Coronary artery (tissue), 2 donors: ENCODE results near the gene OVCA2.

Experiments used
- DNase-seq: peaks from one replicate; pipeline ENCODE4 v3.0.0-alpha.2; 2017; ENCODE audit warnings: low spot score
- H3K27ac ChIP-seq, 2 donors: fragments of 200-600 bp; sonication (generic); one replicate each; pipeline ENCODE4 v1.5.1; 2016 to 2019
- H3K4me3 ChIP-seq: fragments of 200-600 bp; sonication (generic); 2 replicates; pipeline ENCODE4 v1.5.1; 2016; ENCODE audit warnings: mild to moderate bottlenecking, moderate library complexity
- TF ChIP-seq, protein P1 (sequence below): fragments of 200-600 bp; sonication (generic); IDR thresholded peaks from one replicate; pipeline ENCODE4 v1.5.1; 2019; ENCODE audit warnings: antibody characterized with exemption

The OVCA2 gene

DNA sequence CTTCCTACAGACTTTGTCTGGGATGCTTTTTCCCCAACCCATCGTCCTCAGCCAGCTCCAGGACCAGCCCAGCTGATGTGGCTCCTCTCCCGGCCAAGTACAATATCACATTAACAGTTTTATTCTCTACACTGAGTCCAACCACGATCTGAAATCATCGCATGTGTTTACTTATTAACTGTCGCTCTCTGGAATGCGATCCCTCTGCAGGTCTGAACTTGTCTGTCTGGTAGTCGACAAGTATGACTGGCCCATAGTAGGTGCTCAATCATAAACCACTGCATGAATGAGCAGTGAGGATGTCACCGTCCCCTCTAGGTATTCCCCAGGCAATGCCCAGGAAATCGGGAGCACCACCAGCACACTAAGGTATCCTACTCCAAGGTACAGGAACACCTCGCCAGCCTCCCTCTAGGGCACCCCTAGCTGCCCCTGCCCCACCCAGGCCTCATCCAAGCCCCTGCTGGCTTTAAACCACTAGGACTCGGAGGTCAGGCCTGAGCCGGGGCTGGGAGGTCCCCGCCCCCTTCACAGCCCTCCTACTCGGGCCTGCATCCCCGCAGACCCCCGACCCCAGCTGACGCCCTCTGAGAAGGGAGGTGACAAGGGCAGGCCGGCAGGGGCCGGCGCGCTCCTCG lies 44.4 kb upstream of the OVCA2 start:
- Histone ChIP-seq H3K4me3 (peak overlapping the region; percentile 82), H3K27ac (peak overlapping the region in 1 of 2 donors; percentile 87)
- no peak for DNase-seq
- TF ChIP-seq, protein P1, sequence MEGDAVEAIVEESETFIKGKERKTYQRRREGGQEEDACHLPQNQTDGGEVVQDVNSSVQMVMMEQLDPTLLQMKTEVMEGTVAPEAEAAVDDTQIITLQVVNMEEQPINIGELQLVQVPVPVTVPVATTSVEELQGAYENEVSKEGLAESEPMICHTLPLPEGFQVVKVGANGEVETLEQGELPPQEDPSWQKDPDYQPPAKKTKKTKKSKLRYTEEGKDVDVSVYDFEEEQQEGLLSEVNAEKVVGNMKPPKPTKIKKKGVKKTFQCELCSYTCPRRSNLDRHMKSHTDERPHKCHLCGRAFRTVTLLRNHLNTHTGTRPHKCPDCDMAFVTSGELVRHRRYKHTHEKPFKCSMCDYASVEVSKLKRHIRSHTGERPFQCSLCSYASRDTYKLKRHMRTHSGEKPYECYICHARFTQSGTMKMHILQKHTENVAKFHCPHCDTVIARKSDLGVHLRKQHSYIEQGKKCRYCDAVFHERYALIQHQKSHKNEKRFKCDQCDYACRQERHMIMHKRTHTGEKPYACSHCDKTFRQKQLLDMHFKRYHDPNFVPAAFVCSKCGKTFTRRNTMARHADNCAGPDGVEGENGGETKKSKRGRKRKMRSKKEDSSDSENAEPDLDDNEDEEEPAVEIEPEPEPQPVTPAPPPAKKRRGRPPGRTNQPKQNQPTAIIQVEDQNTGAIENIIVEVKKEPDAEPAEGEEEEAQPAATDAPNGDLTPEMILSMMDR: no peak

DNA sequence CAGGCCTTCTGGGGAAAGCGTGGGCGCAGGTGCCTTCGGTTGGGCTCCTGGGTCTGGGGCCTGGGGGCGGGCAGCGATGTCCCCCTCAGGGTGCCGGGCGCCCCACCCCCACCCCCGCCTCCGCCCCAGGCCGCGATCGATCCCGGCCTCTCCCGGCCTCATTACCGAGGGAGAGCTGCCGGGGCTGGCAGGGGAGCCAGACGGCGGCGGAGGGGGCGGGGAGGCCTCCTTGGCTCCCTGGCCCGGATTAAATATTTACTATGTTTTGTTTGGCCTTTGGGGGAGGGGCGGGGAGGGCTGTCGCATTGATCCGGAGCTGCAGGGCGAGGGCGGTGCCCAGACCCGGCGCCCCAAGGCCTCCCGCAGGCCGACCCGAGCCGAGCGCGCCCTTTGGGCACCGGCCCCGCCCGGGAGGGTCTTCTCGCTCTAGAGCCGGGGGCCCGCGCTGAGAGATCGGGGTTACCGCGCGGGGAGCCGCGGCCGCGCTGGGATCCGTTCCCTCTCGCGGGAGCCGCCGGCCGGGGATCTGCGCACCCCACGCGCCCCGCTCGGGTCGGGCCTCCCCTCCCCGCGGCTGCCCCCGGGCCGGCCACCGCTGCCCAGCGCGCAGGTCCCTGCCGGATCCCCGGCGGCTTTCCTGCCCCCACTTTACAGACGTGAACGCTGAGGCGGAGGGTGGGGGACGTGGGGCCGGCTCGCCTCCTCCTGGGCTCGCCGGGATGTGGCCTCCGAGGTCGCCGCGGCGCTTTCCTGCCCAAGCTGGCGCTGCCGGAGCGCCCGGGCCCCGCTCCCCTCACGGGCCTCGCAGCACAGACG lies 43.7 kb upstream of the OVCA2 start:
- peak overlapping the region; percentile 19 to 87 for H3K27ac ChIP-seq
- peak overlapping the region; percentile 82 for H3K4me3 ChIP-seq
- no peak for DNase-seq
- TF ChIP-seq, protein P1: no peak

DNA sequence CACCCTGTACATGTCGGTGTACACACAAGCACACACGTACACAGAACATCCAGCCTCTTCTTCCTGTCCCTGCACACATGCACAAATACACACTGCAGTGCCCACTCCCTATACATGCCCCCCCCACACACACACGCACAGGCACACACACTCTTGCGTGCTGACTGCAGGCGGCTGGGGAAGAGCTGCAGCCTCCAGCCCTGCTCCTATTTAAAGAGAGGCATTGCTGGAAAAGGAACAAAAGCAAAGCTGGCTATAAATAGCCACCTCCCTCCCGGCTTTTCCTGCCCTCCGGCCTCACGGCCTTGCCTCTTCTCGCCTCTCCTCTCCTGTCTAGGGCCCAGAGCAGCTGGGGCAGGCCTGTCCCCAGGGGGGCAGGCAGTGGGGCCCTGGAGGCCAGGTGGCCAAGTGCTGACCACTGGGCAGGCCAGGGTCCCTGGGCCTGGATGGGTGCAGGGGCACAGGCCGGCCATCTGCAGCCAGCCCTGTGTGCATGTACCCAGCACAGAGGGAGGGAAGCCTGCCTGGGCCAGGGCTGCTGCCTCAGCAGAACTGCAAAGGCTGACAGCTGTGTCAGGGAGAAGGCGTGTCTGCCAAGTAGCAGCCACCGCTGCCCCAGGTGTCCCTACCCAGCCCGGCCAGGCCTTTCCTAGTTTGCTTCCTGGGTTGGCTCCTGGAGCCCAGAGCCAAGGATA lies 42.1 kb upstream of the OVCA2 start:
- DNase-seq: peak; percentile 82
- Histone ChIP-seq H3K27ac (peak overlapping the region; percentile 69 to 87), H3K4me3 (peak overlapping the region; percentile 35)
- TF ChIP-seq, protein P1: no peak

DNA sequence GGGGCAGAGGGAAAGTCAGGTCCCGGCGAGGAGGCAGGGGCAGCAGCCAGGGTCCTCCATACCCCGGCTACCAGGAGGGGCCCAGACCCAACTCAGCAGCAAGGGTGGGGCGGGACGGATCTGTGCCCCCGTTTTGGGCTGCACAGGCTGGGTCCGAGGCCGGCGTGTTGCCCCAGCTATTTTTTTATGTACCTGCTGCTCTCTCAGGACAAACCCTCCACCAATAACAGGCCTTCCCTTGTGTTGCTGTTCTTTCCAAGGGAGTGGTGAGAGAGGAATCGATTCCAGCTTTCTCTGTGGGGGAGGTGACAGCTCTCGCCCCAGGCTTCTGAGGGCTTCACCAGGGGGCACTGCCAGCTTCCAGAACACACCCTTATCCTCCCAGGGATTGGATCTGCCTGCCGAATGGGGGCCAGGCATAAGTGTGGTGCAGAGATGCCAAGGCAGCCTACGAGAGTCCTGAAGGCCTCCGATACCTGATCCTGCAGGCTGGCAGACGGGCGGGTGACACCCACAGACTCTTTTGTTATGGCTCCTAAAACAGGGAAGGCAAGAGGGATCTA lies 39.0 kb upstream of the OVCA2 start:
- H3K4me3 ChIP-seq: no peak overlapping the region
- DNase-seq: no peak
- no peak overlapping the region for H3K27ac ChIP-seq
- TF ChIP-seq, protein P1: no peak

DNA sequence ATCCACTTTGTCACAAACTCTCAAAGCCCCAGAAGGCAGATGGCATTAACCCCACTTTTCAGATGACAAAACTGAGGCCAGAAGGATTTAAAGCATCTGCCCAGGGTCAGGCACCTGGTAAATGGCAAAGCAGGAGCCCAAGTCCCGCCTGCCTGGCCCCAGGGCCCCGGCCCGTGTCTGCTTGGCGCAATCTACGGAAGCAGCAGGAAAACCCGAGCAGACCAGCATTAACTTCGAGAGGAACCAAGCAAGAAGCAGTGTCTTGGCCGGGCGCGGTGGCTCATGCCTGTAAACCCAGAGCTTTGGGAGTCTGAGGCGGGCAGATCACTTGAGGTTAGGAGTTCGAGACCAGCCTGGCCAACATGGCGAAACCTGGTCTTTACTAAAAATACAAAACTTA lies 38.3 kb upstream of the OVCA2 start:
- TF ChIP-seq, protein P1: no peak
- no peak overlapping the region for H3K27ac ChIP-seq
- DNase-seq: no peak
- no peak overlapping the region for H3K4me3 ChIP-seq

DNA sequence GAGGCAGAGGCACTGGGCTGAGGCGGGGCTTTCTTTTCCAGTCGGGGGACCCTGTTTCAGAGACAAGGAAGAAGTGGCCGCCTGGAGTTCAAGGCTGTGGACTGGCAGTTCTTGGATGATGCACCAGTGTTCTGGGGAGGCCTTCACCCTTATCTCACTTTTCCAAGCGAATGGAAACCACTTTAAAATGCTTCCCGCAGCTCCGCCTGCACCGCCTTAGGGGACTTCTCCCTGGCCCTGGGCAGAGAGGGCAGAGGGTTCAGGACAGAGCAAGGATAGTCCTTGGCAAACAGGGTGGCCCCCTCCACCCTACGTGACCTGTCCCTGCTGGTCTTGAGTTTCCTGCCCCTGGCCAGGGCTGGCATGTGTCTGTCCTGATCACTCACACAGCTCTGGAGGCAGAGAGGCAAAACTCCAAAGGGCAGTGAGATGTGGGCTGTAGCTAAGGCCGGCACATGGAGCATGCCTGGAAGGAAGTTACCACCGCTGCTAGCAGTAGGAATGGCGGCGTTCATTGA lies 37.3 kb upstream of the OVCA2 start:
- no peak overlapping the region for H3K27ac ChIP-seq
- no peak for DNase-seq
- H3K4me3 ChIP-seq: no peak overlapping the region
- TF ChIP-seq, protein P1: no peak
